Sigmoid colon (tissue), 4 donors: ENCODE measurements around the gene COG7.

ENCODE experiments used
- EP300 ChIP-seq, 4 donors: sonication (generic); formaldehyde crosslinking; IDR thresholded peaks; one replicate each; pipeline ENCODE4 v1.6.1; 2017; ENCODE audit warnings: antibody characterized with exemption in 4 of 4
- TF ChIP-seq, protein P1 (sequence below), 4 experiments: fragments of 450-650 bp in 3 of 4; fragments of 200-600 bp in 1 of 4; IDR thresholded peaks; one replicate each; pipeline ENCODE4 v1.5.1; 2016 to 2019; ENCODE audit warnings: antibody characterized with exemption in 4 of 4, mild to moderate bottlenecking in 3 of 4, moderate library complexity in 2 of 4

DNA sequence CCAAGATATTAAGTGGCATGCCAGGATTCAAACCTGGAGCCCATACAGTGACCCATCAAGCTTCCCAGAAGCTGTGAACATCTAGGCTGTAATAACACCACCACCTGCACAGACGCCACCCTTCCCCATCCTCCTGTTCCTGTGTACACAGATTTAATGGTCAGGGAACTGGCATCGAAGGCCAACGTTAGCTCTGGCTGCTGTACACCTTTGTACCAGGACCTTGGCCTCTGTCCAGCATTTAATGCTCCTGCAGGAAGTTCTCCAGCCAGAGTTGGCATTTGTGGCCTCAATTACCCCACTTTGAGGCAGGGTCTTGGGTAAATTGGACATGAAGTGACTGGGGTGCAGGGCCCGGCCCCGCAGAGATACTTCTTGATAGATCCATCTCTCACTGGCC is 101.6 kb downstream of the COG7 start:
- no peak for TF ChIP-seq EP300 (IDR thresholded peaks at IDR 0.05)
- TF ChIP-seq, protein P1, sequence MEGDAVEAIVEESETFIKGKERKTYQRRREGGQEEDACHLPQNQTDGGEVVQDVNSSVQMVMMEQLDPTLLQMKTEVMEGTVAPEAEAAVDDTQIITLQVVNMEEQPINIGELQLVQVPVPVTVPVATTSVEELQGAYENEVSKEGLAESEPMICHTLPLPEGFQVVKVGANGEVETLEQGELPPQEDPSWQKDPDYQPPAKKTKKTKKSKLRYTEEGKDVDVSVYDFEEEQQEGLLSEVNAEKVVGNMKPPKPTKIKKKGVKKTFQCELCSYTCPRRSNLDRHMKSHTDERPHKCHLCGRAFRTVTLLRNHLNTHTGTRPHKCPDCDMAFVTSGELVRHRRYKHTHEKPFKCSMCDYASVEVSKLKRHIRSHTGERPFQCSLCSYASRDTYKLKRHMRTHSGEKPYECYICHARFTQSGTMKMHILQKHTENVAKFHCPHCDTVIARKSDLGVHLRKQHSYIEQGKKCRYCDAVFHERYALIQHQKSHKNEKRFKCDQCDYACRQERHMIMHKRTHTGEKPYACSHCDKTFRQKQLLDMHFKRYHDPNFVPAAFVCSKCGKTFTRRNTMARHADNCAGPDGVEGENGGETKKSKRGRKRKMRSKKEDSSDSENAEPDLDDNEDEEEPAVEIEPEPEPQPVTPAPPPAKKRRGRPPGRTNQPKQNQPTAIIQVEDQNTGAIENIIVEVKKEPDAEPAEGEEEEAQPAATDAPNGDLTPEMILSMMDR (IDR thresholded peaks at IDR 0.05): no peak
